ENCODE results near the gene CHEK1. TPM values are rescaled to one million over a fixed set of nuclear protein-coding genes. Genes with fewer than 3 reads are reported as not detected.

The CHEK1 gene
- total and polyA plus RNA-seq, 9 of the 15 experiments (the other 6 are each of a cell fraction or from before 2014, with no cell fraction given), result 62.6 to 108 (median 87.5) TPM

DNA sequence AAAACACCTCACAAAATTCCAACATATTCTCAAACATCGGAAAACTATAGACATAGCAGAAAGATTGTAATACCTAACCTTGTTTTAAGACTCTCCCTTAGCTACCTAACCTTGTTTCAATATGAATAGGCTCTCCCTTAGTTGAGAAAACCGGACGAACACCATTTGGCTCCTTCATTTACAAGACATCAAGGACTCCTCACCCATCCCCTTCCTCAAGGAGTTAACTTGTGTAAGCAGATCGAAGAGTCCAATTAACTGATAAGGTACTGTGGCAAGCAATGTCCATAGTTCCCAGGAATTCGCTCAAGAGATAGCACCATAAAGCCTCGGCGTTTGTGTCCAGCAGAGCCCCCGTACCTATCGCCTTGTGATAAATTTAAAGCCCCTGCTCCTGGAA is 60.3 kb downstream of the CHEK1 start:
- intact Hi-C loops (cut with micrococcal nuclease), result no loop called here
- H3K9me1 ChIP-seq (ENCODE audit: control insufficient read depth, insufficient read depth, low read length), result no peaks in the 10 kb centered on the region
- H3K4me1 ChIP-seq (replicated peaks in 1 of 2; ENCODE audit: control insufficient read depth in 2 of 2, insufficient read depth in 2 of 2, low read length in 2 of 2), result no peaks in the 10 kb centered on the region
- H3K9ac ChIP-seq (ENCODE audit: insufficient read depth in 1 of 2, low read depth in 2 of 2, low read length in 2 of 2), result no peak overlapping the region
- ChIA-PET CTCF (ENCODE audit: low intra/inter-chr PET ratio) (no interaction called here), POLR2A (interaction anchor here (1.0 to 1.5 kb wide), 2 partner anchors 11 to 218 kb away, joined by 3 to 5 read pairs; partner anchors contain the start of gene PUS3)
- DNase-seq (ENCODE audit: extremely low read depth in 1 of 4, low spot score in 3 of 4) (no peak), ATAC-seq (no peak), FAIRE-seq (no peak)
- no TSS peak for BruUV-seq (replicated peaks)
- H3K36me3 ChIP-seq (ENCODE audit: control insufficient read depth, insufficient read depth, low read length), result no peaks in the 10 kb centered on the region
- H3K4me3 ChIP-seq, result no peak overlapping the region
- H3K9me3 ChIP-seq (replicated peaks; ENCODE audit: control insufficient read depth, insufficient read depth, low read depth, low read length), result no peaks in the 10 kb centered on the region
- in situ Hi-C loops (cut with MboI), result no loop called here
- 0 out of 5 replicates have a peak, but pooled peaks cover 0 to 2% of the 10 kb centered on the region in 2 experiments for H3K27me3 ChIP-seq (ENCODE audit: control insufficient read depth in 2 of 2, insufficient read depth in 2 of 2, low read length in 2 of 2)
- H4K20me1 ChIP-seq (replicated peaks; ENCODE audit: control insufficient read depth, insufficient read depth, low read length), result no peaks in the 10 kb centered on the region
- H3K4me2 ChIP-seq (ENCODE audit: insufficient read depth, low read length), result no peak overlapping the region
- no peaks in the 10 kb centered on the region for H3K79me2 ChIP-seq (ENCODE audit: control insufficient read depth, insufficient read depth, low read length)
- H3K27ac ChIP-seq (ENCODE audit: extremely low read depth, low read depth, low read length), result no peak overlapping the region
- TF ChIP-seq ZNF224 (CRISPR knock-in tag; IDR thresholded peaks at IDR 0.05) (no peak), RBM39 (optimal IDR thresholded peaks at IDR 0.05; ENCODE audit: low read depth, low read length) (no peak), ZNF717 (CRISPR knock-in tag; IDR thresholded peaks at IDR 0.05) (no peak), SIN3B (IDR thresholded peaks at IDR 0.05; ENCODE audit: low read depth) (no peak), NEUROD1 (IDR thresholded peaks at IDR 0.05; ENCODE audit: borderline replicate concordance, low read depth, low read length, partially characterized antibody) (no peak), MYC (IDR thresholded peaks at IDR 0.05; ENCODE audit: low read depth, low read length) (no peak), MYC (CRISPR knock-in tag; IDR thresholded peaks at IDR 0.05; ENCODE audit: borderline replicate concordance, low read depth) (no peak)
- WGBS (ENCODE audit: insufficient coverage, low coverage, missing lambda C conversion rate), result 55% methylated on average over 8 of the region's 9 CpGs
- H2AFZ ChIP-seq (ENCODE audit: low read depth, low read length), result no peak overlapping the region

- H4K20me1 ChIP-seq (replicated peaks; ENCODE audit: control insufficient read depth, insufficient read depth, low read length), result no peaks in the 10 kb centered on the region
- H3K36me3 ChIP-seq (ENCODE audit: control insufficient read depth, insufficient read depth, low read length), result no peaks in the 10 kb centered on the region
- no peaks in the 10 kb centered on the region for H3K79me2 ChIP-seq (ENCODE audit: control insufficient read depth, insufficient read depth, low read length)
- POLR2A ChIA-PET, result no interaction called here
- 54% methylated on average over 8 of the region's 11 CpGs for WGBS (ENCODE audit: insufficient coverage, low coverage, missing lambda C conversion rate)
- H3K9me1 ChIP-seq (ENCODE audit: control insufficient read depth, insufficient read depth, low read length), result no peaks in the 10 kb centered on the region
- ATAC-seq, result no peak
- intact Hi-C loops (cut with micrococcal nuclease) (no loop called here), in situ Hi-C loops (cut with MboI) (no loop called here)
- no peak overlapping the region for H2AFZ ChIP-seq (ENCODE audit: low read depth, low read length)
- no peaks in the 10 kb centered on the region for H3K9me3 ChIP-seq (replicated peaks; ENCODE audit: control insufficient read depth, insufficient read depth, low read depth, low read length)
- FAIRE-seq, result no peak
- H3K4me1 ChIP-seq (replicated peaks in 1 of 2; ENCODE audit: control insufficient read depth in 2 of 2, insufficient read depth in 2 of 2, low read length in 2 of 2), result no peaks in the 10 kb centered on the region
- no peak for DNase-seq (ENCODE audit: extremely low read depth in 1 of 4, low spot score in 3 of 4)
- CTCF ChIA-PET (ENCODE audit: low intra/inter-chr PET ratio), result no interaction called here
- no peak overlapping the region for H3K27ac ChIP-seq (ENCODE audit: extremely low read depth, low read depth, low read length)
- BruUV-seq (replicated peaks), result no TSS peak
- no peak overlapping the region for H3K9ac ChIP-seq (ENCODE audit: insufficient read depth in 1 of 2, low read depth in 2 of 2, low read length in 2 of 2)
- H3K4me2 ChIP-seq (ENCODE audit: insufficient read depth, low read length), result no peak overlapping the region
- H3K4me3 ChIP-seq, result no peak overlapping the region
- H3K27me3 ChIP-seq (ENCODE audit: control insufficient read depth in 2 of 2, insufficient read depth in 2 of 2, low read length in 2 of 2), result peaks cover 9 to 16% of the 10 kb centered on the region in 2 experiments; a peak in 4 of 5 replicates
- TF ChIP-seq BCOR (IDR thresholded peaks at IDR 0.05) (no peak), C11orf30 (IDR thresholded peaks at IDR 0.05; ENCODE audit: low read depth) (no peak), ZNF324 (CRISPR knock-in tag; IDR thresholded peaks at IDR 0.05) (no peak), CHAMP1 (IDR thresholded peaks at IDR 0.05) (no peak), ZNF57 (CRISPR knock-in tag; IDR thresholded peaks at IDR 0.05) (no peak), GATA2 (CRISPR knock-in tag; IDR thresholded peaks at IDR 0.05) (no peak)
- TF ChIP-seq, protein P1, sequence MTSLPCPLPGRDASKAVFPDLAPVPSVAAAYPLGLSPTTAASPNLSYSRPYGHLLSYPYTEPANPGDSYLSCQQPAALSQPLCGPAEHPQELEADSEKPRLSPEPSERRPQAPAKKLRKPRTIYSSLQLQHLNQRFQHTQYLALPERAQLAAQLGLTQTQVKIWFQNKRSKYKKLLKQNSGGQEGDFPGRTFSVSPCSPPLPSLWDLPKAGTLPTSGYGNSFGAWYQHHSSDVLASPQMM (CRISPR knock-in tag; IDR thresholded peaks at IDR 0.05), result no peak
- TF ChIP-seq, protein P2, sequence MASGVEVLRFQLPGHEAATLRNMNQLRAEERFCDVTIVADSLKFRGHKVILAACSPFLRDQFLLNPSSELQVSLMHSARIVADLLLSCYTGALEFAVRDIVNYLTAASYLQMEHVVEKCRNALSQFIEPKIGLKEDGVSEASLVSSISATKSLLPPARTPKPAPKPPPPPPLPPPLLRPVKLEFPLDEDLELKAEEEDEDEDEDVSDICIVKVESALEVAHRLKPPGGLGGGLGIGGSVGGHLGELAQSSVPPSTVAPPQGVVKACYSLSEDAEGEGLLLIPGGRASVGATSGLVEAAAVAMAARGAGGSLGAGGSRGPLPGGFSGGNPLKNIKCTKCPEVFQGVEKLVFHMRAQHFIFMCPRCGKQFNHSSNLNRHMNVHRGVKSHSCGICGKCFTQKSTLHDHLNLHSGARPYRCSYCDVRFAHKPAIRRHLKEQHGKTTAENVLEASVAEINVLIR (CRISPR knock-in tag; IDR thresholded peaks at IDR 0.05), result no peak
These were observed 63.1 kb downstream of the CHEK1 start for GRCh38 chr11:125688066-125688465.
